HG03159 (cell line): ENCODE data around the gene PRMT7.

ENCODE experiments used
- ATAC-seq: cut with Tn5 transposase; IDR thresholded peaks from one replicate; pipeline ENCODE4 v1.9.1; 2021; ENCODE audit warnings: mild to moderate bottlenecking, moderate library complexity; ENCODE audit not compliant: unreplicated experiment

Gene PRMT7, protein sequence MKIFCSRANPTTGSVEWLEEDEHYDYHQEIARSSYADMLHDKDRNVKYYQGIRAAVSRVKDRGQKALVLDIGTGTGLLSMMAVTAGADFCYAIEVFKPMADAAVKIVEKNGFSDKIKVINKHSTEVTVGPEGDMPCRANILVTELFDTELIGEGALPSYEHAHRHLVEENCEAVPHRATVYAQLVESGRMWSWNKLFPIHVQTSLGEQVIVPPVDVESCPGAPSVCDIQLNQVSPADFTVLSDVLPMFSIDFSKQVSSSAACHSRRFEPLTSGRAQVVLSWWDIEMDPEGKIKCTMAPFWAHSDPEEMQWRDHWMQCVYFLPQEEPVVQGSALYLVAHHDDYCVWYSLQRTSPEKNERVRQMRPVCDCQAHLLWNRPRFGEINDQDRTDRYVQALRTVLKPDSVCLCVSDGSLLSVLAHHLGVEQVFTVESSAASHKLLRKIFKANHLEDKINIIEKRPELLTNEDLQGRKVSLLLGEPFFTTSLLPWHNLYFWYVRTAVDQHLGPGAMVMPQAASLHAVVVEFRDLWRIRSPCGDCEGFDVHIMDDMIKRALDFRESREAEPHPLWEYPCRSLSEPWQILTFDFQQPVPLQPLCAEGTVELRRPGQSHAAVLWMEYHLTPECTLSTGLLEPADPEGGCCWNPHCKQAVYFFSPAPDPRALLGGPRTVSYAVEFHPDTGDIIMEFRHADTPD

DNA sequence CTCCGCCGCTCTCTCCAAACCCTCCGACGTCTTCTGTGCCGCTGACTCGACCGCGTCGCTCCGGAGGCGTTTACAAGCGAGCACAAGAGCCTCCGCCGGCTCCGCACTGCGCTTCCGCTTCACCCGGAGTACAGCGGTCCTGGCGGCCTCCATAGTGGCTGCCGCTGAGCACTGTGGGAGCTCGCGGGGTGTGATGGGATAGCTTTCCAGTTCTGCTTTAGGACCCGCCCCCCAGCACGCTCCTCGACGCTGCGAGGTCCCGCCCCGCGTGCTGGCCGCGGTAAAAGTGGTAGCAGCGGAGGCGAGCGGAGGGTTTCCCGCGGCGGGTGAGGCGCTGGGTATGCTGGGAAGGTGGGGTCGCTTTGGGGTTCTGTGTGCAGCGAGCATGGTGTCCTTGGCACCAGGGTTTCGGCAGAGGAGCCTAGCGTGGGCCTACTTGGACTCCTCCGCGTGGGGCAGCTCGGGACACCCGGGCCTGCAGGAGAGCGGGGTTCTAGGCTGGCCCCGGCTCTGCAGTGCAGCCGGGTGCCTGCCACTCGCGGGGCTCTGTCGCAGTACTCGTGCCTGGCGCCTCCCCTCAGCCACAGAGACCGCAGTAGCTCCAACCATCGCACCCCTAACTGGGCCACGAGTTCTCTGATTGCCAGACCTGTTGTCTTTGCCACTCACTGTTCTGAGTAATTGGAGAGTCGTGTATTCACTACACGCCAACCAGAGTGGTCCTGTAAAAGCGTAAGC is at the start of gene PRMT7, which contains the start of gene SLC7A6OS:
PRMT7 (plus strand) TSS at position 246 of the 738 bp plus-strand sequence. CDS start 4,961 bp downstream, outside the sequence.
SLC7A6OS (minus strand) TSS at position 173 of the 738 bp plus-strand sequence; CDS start at position 153, 20 bp downstream.
- peak; percentile 94 for ATAC-seq

DNA sequence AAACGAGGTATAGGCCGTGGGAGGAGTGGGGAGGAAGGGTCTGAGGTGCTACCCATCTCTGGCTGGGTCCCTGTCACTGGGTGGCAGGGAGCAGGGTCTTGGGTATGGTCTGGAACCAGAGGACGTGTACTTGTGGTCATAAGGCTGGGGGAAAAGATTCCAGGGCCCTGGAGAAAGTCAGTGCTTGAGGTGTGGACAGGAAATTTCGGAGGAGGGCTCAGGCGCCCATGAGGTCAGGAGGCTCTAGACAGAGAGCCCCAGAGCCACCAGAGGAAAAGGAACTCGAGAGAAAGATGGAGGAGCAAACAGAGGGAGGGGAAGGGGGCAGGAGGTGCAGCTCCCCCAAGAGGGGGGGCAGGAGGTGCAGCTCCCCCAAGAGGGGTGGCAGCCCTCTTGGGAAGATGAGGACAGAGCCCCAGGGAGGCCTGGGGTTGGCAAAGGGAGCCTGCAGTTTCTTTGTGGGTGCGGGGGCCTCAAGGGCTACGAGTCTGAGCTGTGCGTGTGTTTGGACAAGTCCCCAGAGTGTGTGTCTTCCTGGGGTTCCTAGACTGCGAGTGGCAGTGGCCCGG is 47.2 kb upstream of the PRMT7 start:
- ATAC-seq, result no peak

DNA sequence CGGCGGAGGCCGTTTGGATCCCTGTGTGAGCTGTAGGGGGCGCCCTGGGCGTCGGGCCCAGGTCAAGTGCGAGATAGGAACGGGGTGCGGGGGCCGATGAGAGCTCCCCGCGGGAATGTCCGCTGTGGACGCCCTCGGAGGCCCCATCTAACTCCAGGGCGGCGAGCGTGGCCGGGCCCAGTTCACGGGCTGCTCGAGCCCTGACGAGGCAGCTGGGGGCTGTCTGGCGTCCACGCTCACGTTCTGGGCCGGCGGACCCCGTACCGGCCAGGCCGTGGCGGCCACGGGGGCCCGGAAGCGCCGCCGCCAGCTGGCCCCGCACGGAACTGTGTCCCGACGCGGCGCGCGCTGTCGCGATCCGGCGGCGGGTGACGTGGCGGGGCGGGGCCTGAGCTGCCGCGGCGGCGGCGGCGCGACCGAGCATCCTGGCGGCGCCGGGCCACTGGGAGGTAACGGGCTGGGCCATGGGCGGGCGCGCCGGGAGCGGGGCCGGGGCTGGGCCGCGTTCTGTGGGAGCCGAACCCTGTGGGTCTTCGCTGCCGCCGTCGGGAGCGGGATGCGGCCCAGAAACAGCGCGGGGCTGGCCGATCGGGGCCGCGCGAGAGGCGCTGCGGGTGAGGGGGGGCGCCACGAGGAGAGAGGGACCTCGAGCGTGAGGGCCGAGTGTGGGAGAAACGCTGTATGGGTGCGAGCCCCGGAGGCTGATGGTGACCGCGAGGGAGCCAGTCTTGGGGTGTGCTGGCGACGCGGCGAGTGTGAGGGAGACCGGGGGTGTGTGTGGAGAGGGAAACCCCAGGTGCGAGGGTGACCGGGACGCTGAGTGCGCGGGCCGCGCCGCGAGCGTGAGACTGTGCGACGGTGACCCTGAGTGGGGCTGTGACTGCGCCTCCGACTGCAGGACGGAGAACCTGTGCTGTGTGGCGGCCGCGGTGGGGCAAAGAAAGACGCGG is 46.4 kb upstream of the PRMT7 start, which contains the start of gene SLC7A6:
SLC7A6 (plus strand) TSS at position 399 of the 950 bp plus-strand sequence. CDS start 10,201 bp downstream, outside the sequence.
- ATAC-seq, result peak; percentile 58

DNA sequence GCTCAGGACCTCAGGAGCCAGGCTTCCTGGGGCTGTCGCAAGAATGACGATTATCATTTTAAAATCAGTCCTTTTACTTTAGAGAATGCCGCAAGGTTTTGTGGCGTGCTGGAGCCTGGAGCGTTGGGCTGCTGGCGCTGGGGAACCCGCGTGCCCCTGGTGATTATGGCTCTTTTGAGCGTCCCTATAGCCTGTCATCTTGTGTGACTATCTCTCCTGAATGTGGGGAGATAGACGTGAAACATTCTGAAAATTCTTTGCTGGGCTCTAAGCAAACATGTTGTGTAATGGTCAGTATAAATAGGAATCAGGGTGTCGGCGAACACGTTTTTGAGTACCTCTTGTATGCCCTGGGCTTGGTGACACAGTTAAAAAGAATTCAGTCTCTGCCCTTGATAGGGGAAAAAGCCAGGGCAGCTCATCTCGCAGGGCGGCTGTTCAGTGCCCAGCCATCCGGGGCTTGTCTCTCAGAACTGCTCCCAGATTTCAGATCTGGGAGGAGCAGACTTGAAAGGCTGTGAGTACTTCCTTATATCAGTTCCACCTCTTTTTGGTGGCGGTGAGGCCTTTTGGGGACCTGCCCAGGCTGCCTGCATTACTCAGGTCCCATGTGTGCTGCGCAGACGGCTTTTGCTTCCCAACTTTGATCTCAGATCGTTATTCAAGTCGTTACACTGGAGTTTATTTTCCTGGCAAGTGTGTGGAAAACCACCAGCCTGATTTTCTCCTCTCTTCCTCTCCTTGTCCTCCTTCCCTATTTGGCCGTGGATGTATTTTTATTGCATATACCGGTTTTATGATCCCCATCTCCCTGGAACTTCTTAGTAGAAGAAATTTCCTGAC is 45.5 kb upstream of the PRMT7 start:
- ATAC-seq, result peak; percentile 7

DNA sequence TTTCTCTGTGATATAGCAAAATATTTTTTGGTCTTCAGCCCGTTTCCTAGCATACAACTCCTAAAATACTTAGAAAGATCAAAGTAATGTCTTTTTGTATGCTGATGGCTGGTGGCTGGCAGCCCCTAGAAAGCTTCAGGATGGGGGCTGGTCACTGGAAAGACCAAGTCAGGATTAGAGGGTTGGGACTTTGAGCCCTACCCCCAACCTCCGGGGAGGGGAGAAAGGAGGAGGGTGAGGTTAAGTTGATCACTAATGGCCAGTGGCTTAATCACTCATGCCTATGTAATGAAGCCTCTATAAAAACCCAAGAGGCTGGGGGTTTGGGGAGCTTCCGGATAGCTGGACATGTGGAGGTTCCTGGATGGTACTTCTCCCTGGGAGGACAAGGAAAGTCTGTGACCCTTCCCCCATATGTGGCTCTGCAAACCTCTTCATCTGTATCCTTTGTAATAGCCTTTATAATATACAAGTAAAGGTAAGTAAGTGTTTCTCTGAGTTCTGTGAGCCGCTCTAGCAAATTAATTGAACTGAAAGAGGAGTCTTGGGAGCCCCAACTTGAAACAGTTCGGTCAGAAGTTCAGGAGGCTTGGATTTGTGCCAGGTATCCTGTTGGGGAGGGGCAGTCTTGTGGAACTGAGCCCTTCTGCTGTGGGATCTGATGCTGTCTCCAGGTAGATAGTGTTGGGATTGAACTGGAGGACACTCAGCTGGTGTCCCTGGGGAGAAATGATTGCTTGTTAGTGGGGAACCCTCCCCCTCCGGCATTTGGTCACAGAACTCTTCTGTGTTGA is 43.0 kb upstream of the PRMT7 start:
- no peak for ATAC-seq

DNA sequence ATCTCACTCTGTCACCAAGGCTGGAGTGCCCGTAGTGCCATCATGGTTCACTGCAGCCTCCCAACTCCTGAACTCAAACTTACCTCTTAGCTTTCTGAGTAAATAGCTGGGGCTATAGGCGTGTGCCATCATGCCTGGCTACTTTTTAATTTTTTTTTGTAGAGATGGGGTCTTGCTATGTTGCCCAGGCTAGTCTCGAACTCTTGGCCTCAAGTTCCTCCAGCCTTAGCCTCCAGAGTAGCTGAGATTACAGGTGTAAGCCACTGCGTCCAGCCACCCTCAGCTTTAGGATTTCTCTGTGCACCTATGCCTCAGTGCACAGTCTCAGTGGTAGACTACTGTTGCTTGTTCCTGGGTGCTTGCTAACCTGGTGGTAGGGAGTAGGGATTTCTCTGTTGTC is 41.0 kb upstream of the PRMT7 start:
- ATAC-seq, result no peak

DNA sequence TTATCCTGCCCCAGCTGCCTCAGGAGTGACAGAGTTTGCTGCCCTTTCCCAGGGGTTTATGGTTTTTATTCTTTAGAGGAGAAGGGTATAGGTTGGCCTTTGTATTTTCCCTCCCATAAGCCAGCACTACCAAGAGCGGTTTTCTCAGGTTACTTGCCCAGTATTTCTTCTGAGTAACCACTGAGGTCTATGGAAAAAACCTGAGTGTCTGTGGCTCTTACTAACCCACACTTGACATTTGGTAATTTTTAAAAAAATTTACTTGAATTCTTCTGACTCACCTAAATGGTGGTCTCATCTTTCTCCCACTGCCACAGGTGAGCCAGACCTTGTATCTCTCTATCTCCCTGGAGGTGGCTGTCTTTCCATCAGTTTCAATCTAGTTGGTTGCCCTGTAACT is 40.5 kb upstream of the PRMT7 start:
- ATAC-seq, result no peak

DNA sequence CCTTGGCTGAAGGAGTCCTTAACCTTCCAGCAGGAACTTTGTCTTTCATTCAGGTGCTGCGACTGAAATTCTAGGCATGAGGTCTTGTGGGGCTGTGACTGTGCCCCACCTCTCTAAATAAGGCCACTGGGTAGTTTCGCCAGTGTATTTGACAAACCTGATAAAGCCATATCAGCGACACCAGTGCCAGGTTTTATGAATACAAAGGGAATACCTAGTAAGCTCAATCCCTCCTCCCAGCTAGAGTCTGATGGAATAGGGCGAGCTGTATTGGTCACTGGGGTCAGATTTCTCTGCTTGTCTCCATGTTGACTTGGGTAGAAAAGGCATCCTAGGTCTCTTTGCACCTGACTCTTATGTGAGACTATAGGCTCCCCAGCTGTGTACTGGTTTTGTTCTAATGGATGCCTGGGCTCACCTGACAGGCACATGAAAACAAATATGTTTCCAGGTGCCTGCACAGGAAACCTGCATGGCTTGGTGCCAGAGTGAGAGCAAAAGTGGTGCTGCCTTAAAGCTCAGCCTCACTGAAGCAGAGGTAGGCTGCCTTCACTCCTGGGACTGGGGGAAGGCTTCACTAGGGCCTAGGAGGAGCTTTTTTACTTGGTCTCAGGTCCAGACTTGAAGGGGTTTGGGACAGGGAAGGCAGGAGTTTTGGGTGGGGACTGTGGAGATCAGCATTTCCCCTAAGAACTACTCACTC is 38.2 kb upstream of the PRMT7 start:
- no peak for ATAC-seq

DNA sequence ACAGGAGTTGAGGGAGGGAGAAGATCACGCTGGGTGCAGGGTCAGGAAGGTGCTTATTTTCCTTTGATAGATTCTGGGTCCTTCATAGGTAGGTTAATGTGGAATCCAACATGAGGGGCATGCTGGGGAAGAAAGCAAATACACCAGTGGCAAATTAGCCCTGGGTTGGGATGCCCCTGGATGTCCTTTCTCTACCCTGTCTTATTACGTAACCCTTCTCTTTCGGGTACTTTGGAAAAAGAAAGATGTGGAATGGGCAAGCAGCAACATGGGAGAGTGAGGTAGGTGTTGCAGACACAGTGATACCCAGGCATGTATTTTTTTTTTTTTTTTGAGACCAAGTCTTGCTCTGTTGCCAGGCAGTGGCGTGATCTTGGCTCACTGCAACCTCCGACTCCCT is 37.4 kb upstream of the PRMT7 start:
- no peak for ATAC-seq

DNA sequence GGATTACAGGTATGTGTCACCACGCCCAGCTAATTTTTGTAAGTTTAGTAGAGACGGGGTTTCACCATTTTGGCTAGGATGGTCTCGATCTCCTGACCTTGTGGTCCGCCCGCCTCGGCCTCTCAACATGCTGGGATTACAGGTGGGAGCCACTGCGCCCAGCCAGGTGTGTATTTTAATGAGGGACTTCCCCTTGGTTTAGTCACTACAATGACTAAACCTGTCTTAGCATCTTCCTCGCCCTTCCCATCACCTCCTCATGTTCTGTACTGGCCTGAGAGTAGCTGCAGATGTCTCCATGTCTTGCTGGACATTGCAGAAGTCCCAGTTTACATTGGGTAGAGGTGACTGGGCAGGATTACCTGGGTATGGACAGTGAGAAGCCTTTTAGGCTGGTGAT is 36.9 kb upstream of the PRMT7 start:
- no peak for ATAC-seq

DNA sequence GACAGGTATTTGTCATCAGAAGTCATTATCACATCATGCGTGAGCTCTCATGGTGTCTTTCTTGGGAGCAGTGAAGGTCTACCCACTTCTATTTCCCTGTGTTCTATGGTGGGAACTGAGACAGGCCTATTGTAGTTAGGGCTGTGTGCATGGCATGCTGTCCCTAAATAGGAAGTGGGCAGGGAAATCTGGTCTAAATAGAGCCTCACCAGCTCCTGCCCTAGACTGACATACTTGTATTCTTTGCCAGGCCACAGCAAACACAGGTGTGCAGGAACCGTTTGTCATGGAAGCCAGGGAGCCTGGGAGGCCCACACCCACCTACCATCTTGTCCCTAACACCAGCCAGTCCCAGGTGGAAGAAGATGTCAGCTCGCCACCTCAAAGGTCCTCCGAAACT is 36.4 kb upstream of the PRMT7 start:
- ATAC-seq, result no peak

DNA sequence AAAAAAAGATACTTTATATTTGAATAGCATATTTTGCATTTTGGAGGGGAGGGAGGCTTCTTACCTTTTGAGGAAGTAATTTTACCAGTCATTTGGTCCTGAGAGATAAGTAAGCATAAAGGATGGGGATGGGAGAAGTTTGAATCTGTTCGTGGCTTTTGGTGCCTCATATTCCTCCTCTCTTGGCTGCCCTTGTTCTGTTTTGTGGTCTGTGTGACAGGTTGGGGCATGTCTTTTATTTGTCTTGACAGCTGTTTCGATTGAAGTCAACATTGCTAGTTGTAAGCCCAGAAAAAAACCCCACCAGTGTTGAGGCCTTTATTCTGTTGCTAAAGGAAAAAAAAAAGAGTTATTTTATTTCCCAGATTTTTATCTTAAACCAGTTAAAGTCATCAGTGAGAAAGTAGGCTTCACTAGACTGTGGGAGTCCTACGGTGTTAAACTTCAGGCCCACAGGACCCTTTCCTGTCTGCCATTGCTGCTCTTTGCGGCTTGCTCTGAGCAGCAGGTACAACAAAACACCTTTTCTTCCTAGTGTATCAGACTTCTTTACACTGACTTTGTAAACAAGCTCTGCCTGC is 35.1 kb upstream of the PRMT7 start:
- peak; percentile 51 for ATAC-seq

DNA sequence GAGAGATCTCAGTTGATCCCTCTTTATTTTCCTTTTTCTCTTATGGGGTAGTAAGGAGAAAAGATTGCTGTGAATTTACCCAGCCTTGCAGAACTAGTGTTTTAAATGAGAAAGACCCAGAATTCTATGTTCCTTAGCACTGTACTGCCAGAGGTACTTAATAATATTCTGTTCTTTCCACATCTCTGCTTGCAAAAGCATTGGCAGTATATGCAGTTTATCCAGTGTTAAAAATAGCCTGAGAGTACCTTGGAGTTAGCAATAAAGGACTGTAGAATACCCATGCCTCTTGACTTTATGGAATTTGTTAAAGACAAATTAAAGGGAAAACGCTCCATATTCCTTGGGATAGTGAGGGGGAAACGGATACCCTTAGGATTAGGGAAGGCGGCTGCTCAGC is 34.6 kb upstream of the PRMT7 start:
- ATAC-seq, result no peak

DNA sequence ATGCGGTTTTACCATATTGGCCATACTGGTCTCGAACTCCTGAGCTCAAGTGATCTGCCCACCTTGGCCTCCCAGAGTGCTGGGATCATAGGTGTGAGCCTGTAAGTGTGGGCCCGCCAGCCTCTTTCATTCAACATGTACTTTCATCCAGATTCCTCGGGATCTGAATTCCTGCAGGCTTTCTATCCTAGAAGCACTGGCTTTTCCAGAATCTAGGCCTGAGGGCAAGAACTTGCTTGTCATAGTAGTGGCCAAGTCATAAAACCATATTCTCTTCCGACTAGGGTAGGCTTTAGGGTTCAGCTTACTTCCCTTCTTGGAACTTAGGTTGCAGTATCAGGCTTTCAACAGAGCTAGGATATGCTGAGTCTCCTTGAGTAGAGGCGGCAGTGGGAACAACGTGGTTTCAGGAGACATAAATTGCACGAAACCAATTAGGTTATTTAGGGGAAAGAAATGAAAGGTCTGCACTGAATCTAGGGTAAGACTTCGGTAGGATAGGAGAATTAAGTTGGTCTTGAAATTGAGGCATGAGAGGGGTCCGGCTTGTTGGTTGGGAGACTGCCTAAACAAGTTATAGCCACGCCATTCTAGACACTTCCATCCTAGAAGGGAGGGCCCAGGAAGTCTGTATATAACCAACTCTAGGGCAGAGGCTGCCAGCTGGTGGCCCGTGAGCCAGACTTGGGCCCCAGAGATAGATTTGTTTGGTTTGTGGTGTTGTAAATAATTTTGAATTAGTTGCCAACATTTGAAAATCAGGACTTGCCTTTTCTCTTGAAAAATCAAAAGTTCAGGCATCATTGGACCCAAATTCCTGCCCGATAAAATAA is 30.9 kb upstream of the PRMT7 start:
- ATAC-seq, result no peak

DNA sequence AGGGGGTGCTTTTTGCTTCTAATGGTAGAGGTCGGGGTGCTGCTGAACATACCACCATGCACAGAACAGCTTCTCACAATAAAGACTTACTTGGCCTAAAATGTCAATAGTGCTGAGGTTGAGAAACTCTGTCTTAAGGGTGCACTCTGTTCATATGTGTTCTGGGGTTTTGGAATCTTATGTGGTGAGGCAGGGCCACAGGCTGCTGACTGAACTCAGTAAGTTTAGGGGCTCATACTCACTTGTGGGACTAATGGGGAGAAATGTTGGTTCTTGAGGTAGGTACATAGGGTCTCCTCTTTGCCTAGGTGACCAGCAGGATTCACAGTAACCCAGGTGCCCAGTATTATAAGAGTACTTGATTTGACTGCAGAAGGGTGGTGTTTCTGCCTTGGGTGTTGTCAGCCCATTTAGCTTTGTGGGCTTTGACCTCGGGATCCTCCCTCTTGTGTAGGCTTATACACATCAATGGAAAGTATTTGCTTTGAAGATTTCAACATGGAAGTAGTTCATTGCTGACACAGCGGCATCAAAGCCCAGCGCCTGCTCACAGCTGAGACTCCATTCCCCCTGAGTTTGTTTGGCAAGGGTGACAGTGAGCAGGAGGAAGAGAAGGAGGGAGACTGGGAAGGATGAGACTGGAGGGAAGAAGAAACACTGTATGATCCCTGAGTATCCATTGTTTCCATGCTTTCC is 29.3 kb upstream of the PRMT7 start:
- ATAC-seq, result no peak

DNA sequence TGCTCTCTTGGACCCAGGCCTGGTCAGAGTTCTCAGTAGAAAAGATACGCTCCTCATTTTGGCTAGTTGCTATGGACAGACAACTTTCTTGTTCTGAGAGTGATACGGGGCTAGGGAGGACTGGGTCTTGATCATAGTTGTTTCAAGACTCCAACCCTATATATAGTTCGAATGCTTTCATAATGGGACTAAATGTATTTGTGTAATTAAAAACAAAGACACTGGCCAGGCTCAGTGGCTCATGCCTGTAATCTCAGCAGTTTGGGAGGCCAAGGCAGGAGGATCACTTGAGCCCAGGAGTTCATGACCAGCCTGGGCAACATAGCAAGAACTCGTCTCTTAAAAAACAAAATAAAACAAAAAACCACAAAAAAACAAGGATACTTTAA is 28.8 kb upstream of the PRMT7 start:
- no peak for ATAC-seq
